K562 (cell line): Measurements from ENCODE around the gene SEMA3A. TPM values are rescaled to one million over a fixed set of nuclear protein-coding genes. Genes with fewer than 3 reads are reported as not detected.

ENCODE experiments used
- ATAC-seq: fragments of 200-7000 bp; cut with Tn5 transposase; 3 replicates; pipeline ENCODE4 v1.9.1; 2020; ENCODE audit warnings: moderate library complexity
- BruUV-seq: library from RNA; stranded (reverse); fragments of 400-500 nt; replicated peaks from 2 replicates; lab custom pipeline; 2021; lab: Mats Ljungman, UMichigan
- CTCF ChIA-PET: fragments of 300-600 bp; formaldehyde crosslinking; extraction: SDS; loops from one replicate; lab custom pipeline; 2021; ENCODE audit warnings: low intra/inter-chr PET ratio; lab: Yijun Ruan, JAX
- POLR2A ChIA-PET: fragments of 300-600, 350-650 bp; sonication (Branson Sonifier 250); formaldehyde crosslinking; extraction: SDS; loops from one replicate; lab custom pipeline; 2021; ENCODE audit warnings: antibody characterized with exemption, inconsistent platforms; lab: Yijun Ruan, JAX
- DNase-seq, 4 experiments: peaks; one replicate each; pipeline versions ENCODE4 v3.0.0 to v3.0.0-alpha.2; 2011 to 2018; ENCODE audit warnings: low spot score in 3 of 4, mixed read lengths in 3 of 4; ENCODE audit errors: extremely low read depth in 1 of 4
- FAIRE-seq: peaks from 2 replicates; lab custom pipeline; 2011; peaks lifted over from hg19 to GRCh38; lab: Jason Lieb, UNC
- H2AFZ ChIP-seq: 2 replicates; pipeline ENCODE4 v1.6.0; 2011; ENCODE audit warnings: low read depth, low read length, control low read depth, inconsistent platforms
- H3K27ac ChIP-seq: fragments of 200-600 bp; 3 replicates; pipeline ENCODE4 v1.8.0; 2011; ENCODE audit warnings: low read depth, mild to moderate bottlenecking, control low read depth, inconsistent platforms, low read length, moderate library complexity, mixed read lengths; ENCODE audit errors: extremely low read depth
- H3K27me3 ChIP-seq, 2 experiments: fragments of 300-600 bp in 1 of 2; 2 replicates in 1 of 2; 3 replicates in 1 of 2; pipeline versions ENCODE4 v1.6.0 to v1.8.0; 2011; ENCODE audit warnings: inconsistent platforms in 2 of 2, low read length in 2 of 2, mild to moderate bottlenecking in 1 of 2, mixed read lengths in 1 of 2, moderate library complexity in 1 of 2; ENCODE audit not compliant: control insufficient read depth in 2 of 2, insufficient read depth in 2 of 2
- H3K36me3 ChIP-seq: fragments of 300-600 bp; 3 replicates; pipeline ENCODE4 v1.8.0; 2011; ENCODE audit warnings: mild to moderate bottlenecking, low read length, inconsistent platforms; ENCODE audit not compliant: control insufficient read depth, insufficient read depth
- H3K4me1 ChIP-seq, 2 experiments: fragments of 200-600 bp in 1 of 2; replicated peaks in 1 of 2; 2 replicates in 1 of 2; 3 replicates in 1 of 2; pipeline versions ENCODE4 v1.5.1 to v1.8.0; 2011; ENCODE audit warnings: inconsistent platforms in 2 of 2, low read length in 2 of 2, mild to moderate bottlenecking in 1 of 2, mixed read lengths in 1 of 2, moderate library complexity in 1 of 2; ENCODE audit not compliant: control insufficient read depth in 2 of 2, insufficient read depth in 2 of 2
- H3K4me2 ChIP-seq: 2 replicates; pipeline ENCODE4 v1.6.1; 2011; ENCODE audit warnings: low read length, control low read depth, inconsistent platforms, mixed read lengths; ENCODE audit not compliant: insufficient read depth
- H3K4me3 ChIP-seq: fragments of 200-600 bp; sonication (generic), shearing (Covaris generic); 2 replicates; pipeline ENCODE4 v1.5.1; 2016; ENCODE audit warnings: control low read depth, inconsistent platforms
- H3K79me2 ChIP-seq: fragments of 200-600 bp; 3 replicates; pipeline ENCODE4 v1.8.0; 2011; ENCODE audit warnings: low read length, inconsistent platforms; ENCODE audit not compliant: control insufficient read depth, insufficient read depth
- H3K9ac ChIP-seq, 2 experiments: 2 replicates each; pipeline versions ENCODE4 v1.6.0 to v1.6.1; 2011; ENCODE audit warnings: low read depth in 2 of 2, low read length in 2 of 2, control low read depth in 1 of 2, inconsistent platforms in 1 of 2, mild to moderate bottlenecking in 1 of 2, mixed read lengths in 1 of 2; ENCODE audit not compliant: insufficient read depth in 1 of 2
- H3K9me1 ChIP-seq: one replicate; pipeline ENCODE4 v1.6.0; 2011; ENCODE audit warnings: inconsistent platforms, mild to moderate bottlenecking, low read length, moderate library complexity; ENCODE audit not compliant: control insufficient read depth, insufficient read depth
- H3K9me3 ChIP-seq: replicated peaks from 2 replicates; pipeline ENCODE4 v1.5.1; 2011; ENCODE audit warnings: low read depth, low read length, inconsistent platforms; ENCODE audit not compliant: control insufficient read depth, insufficient read depth
- H4K20me1 ChIP-seq: replicated peaks from 2 replicates; pipeline ENCODE4 v1.6.1; 2011; ENCODE audit warnings: low read length, inconsistent platforms, mixed read lengths; ENCODE audit not compliant: control insufficient read depth, insufficient read depth
- CBFA2T3 ChIP-seq: fragments of 450-650 bp; IDR thresholded peaks from 2 replicates; pipeline ENCODE4 v1.6.1; 2017
- EP300 ChIP-seq: IDR thresholded peaks from 2 replicates; pipeline ENCODE4 v1.6.1; 2012; ENCODE audit warnings: low read length, improper control_type of control experiment
- EZH2 ChIP-seq: IDR thresholded peaks from 2 replicates; pipeline ENCODE4 v1.6.1; 2012; ENCODE audit warnings: low read depth, mild to moderate bottlenecking, inconsistent platforms, low read length, borderline replicate concordance
- HOXB6 ChIP-seq: fragments of 250-450 bp; sonication (Bioruptor Pico); IDR thresholded peaks from 2 replicates; pipeline ENCODE4 v1.5.1; 2022; ENCODE audit warnings: mild to moderate bottlenecking, borderline replicate concordance
- LEF1 ChIP-seq: fragments of 450-650 bp; IDR thresholded peaks from 2 replicates; pipeline ENCODE4 v1.6.1; 2016; ENCODE audit warnings: mild to moderate bottlenecking
- NUFIP1 ChIP-seq: fragments of 450-650 bp; IDR thresholded peaks from 2 replicates; pipeline ENCODE4 v1.6.1; 2018; ENCODE audit not compliant: partially characterized antibody
- RFX7 ChIP-seq: fragments of 250-450 bp; sonication (Bioruptor Pico); IDR thresholded peaks from 2 replicates; pipeline ENCODE4 v1.5.1; 2021; ENCODE audit warnings: mild to moderate bottlenecking
- TAF15 ChIP-seq: fragments of 200-400 bp; formaldehyde crosslinking; IDR thresholded peaks from 2 replicates; pipeline ENCODE4 v1.6.1; 2017; ENCODE audit warnings: mild to moderate bottlenecking, low read depth, low read length, moderate library complexity
- YY1 ChIP-seq, 3 experiments: IDR thresholded peaks; 2 replicates each; pipeline ENCODE4 v1.6.1; 2011; ENCODE audit warnings: low read length in 2 of 3, mild to moderate bottlenecking in 2 of 3, moderate library complexity in 2 of 3, borderline replicate concordance in 1 of 3, control low read depth in 1 of 3, low read depth in 1 of 3; ENCODE audit not compliant: insufficient read depth in 3 of 3, insufficient replicate concordance in 2 of 3, control insufficient read depth in 1 of 3, insufficient read length in 1 of 3; ENCODE audit errors: extremely low read depth in 1 of 3
- ZBED1 ChIP-seq: IDR thresholded peaks from 2 replicates; pipeline ENCODE4 v1.6.1; 2014
- ZNF41 ChIP-seq: fragments of 250-450 bp; sonication (Bioruptor Pico); conservative IDR thresholded peaks from 2 replicates; pipeline ENCODE4 v1.4.0; 2020; ENCODE audit warnings: mild to moderate bottlenecking
- WGBS: fragments of 100-300 bp; shearing (Covaris generic); methylation state at CpG from one replicate; pipeline ENCODE4 v1.1.6; 2016; ENCODE audit warnings: low coverage, mixed read lengths; ENCODE audit not compliant: insufficient coverage; ENCODE audit errors: missing lambda C conversion rate; 5-methylcytosine and 5-hydroxymethylcytosine counted together
- in situ Hi-C: fragments of 300-500 bp; cut with MboI; formaldehyde crosslinking; loops from 4 replicates; pipeline ENCODE4 v1.15.0; 2018; ENCODE audit warnings: inconsistent platforms, mixed read lengths
- intact Hi-C: fragments of 100-400 bp; cut with micrococcal nuclease; formaldehyde crosslinking; loops from 2 replicates; pipeline ENCODE4 v1.14.2; 2022
- polyA plus RNA-seq, 8 experiments: library from polyadenylated mRNA; depleted of rRNA in 4 of 8; stranded (reverse) in 5 of 8; unstranded in 3 of 8; fragments of >200 nt; fragmentation: Nextera tagmentation in 2 of 8; fragmentation: Illumina TruSeq in 1 of 8; extraction: Ambion mirVana in 2 of 8; extraction: Trizol in 1 of 8; gene quantifications; 2 replicates each; pipeline versions ENCODE4 v1.2.1 to v1.2.3, GENCODE V29; 2011 to 2014; ENCODE audit warnings: inconsistent platforms in 1 of 8, missing spikeins in 1 of 8
- total RNA-seq, 7 experiments: library from RNA; depleted of rRNA in 6 of 7; stranded (reverse); fragments of >200 nt in 6 of 7; fragmentation: Illumina TruSeq in 2 of 7; extraction: Trizol in 2 of 7; gene quantifications; 2 replicates each; pipeline versions ENCODE4 v1.2.1 to v1.2.3, GENCODE V29; 2011 to 2021; ENCODE audit warnings: low replicate concordance in 1 of 7
- TF ChIP-seq, protein P1 (sequence below): fragments of 450-650 bp; formaldehyde crosslinking; IDR thresholded peaks from 2 replicates; pipeline ENCODE4 v1.4.0; 2020; ENCODE audit warnings: mild to moderate bottlenecking, moderate library complexity
- TF ChIP-seq, protein P2 (sequence below): fragments of 450-650 bp; IDR thresholded peaks from 2 replicates; pipeline ENCODE4 v1.6.1; 2017; ENCODE audit warnings: antibody characterized with exemption
- TF ChIP-seq, protein P3 (sequence below), 2 experiments: fragments of 150-350 bp in 1 of 2; IDR thresholded peaks; 2 replicates each; pipeline ENCODE4 v1.6.1; 2012 to 2016; ENCODE audit warnings: low read depth in 2 of 2, low read length in 2 of 2, mild to moderate bottlenecking in 1 of 2, moderate library complexity in 1 of 2
- TF ChIP-seq, protein P4 (sequence below): fragments of 250-450 bp; sonication (Bioruptor Pico); IDR thresholded peaks from 2 replicates; pipeline ENCODE4 v1.6.1; 2021; ENCODE audit warnings: mild to moderate bottlenecking

The SEMA3A gene
- total and polyA plus RNA-seq, 9 of the 15 experiments (the other 6 are each of a cell fraction or from before 2014, with no cell fraction given): 0.36 to 3.0 (median 1.1) TPM

DNA sequence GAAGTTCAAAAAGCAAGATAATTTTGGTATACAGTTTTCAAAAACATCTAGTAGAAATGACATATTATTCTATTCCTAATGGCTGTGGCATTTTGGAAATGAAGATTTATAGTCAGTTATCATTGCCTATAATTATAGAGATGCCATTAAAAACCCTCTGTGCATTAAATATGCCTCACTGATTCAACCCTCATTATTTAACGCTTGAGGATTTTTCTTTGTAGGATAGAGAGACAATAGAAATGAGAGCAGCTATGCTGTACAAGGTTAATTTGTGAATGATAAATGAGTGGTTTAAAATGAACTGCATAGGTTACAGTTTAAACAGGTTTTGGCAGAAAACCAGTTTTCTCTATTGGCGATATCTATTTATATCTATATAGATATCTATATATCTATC is 32.2 kb upstream of the SEMA3A start:
- no peak overlapping the region for H3K27ac ChIP-seq
- H3K79me2 ChIP-seq: no peaks in the 10 kb centered on the region
- no TSS peak for BruUV-seq
- H3K27me3 ChIP-seq: no peaks in the 10 kb centered on the region
- H4K20me1 ChIP-seq: no peaks in the 10 kb centered on the region
- FAIRE-seq: no peak
- intact Hi-C loops (no loop called here), in situ Hi-C loops (no loop called here)
- no peaks in the 10 kb centered on the region for H3K9me1 ChIP-seq
- H3K4me3 ChIP-seq: no peak overlapping the region
- no peak overlapping the region for H3K4me2 ChIP-seq
- DNase-seq: no peak
- ChIA-PET POLR2A (no interaction called here), CTCF (no interaction called here)
- ATAC-seq: no peak
- H3K9ac ChIP-seq: no peak overlapping the region
- H3K9me3 ChIP-seq: no peaks in the 10 kb centered on the region
- 2% methylated on average over 2 of the region's 2 CpGs for WGBS
- H3K4me1 ChIP-seq: no peaks in the 10 kb centered on the region
- H2AFZ ChIP-seq: no peak overlapping the region
- TF ChIP-seq NUFIP1 (no peak), CBFA2T3 (no peak), YY1 (IDR thresholded peaks at IDR 0.05; ENCODE audit: borderline replicate concordance in 1 of 3, control insufficient read depth in 1 of 3, extremely low read depth in 1 of 3, insufficient read depth in 3 of 3, insufficient read length in 1 of 3, insufficient replicate concordance in 2 of 3, low read depth in 1 of 3, low read length in 2 of 3) (no peak), ZBED1 (no peak), ZNF41 (CRISPR knock-in tag) (no peak), HOXB6 (CRISPR knock-in tag) (no peak), TAF15 (no peak), EP300 (no peak), LEF1 (no peak), EZH2 (no peak), RFX7 (CRISPR knock-in tag) (no peak)
- TF ChIP-seq, protein P1, sequence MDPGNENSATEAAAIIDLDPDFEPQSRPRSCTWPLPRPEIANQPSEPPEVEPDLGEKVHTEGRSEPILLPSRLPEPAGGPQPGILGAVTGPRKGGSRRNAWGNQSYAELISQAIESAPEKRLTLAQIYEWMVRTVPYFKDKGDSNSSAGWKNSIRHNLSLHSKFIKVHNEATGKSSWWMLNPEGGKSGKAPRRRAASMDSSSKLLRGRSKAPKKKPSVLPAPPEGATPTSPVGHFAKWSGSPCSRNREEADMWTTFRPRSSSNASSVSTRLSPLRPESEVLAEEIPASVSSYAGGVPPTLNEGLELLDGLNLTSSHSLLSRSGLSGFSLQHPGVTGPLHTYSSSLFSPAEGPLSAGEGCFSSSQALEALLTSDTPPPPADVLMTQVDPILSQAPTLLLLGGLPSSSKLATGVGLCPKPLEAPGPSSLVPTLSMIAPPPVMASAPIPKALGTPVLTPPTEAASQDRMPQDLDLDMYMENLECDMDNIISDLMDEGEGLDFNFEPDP (CRISPR knock-in tag): no peak
- TF ChIP-seq, protein P2, sequence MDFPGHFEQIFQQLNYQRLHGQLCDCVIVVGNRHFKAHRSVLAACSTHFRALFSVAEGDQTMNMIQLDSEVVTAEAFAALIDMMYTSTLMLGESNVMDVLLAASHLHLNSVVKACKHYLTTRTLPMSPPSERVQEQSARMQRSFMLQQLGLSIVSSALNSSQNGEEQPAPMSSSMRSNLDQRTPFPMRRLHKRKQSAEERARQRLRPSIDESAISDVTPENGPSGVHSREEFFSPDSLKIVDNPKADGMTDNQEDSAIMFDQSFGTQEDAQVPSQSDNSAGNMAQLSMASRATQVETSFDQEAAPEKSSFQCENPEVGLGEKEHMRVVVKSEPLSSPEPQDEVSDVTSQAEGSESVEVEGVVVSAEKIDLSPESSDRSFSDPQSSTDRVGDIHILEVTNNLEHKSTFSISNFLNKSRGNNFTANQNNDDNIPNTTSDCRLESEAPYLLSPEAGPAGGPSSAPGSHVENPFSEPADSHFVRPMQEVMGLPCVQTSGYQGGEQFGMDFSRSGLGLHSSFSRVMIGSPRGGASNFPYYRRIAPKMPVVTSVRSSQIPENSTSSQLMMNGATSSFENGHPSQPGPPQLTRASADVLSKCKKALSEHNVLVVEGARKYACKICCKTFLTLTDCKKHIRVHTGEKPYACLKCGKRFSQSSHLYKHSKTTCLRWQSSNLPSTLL: no peak
- TF ChIP-seq, protein P3, sequence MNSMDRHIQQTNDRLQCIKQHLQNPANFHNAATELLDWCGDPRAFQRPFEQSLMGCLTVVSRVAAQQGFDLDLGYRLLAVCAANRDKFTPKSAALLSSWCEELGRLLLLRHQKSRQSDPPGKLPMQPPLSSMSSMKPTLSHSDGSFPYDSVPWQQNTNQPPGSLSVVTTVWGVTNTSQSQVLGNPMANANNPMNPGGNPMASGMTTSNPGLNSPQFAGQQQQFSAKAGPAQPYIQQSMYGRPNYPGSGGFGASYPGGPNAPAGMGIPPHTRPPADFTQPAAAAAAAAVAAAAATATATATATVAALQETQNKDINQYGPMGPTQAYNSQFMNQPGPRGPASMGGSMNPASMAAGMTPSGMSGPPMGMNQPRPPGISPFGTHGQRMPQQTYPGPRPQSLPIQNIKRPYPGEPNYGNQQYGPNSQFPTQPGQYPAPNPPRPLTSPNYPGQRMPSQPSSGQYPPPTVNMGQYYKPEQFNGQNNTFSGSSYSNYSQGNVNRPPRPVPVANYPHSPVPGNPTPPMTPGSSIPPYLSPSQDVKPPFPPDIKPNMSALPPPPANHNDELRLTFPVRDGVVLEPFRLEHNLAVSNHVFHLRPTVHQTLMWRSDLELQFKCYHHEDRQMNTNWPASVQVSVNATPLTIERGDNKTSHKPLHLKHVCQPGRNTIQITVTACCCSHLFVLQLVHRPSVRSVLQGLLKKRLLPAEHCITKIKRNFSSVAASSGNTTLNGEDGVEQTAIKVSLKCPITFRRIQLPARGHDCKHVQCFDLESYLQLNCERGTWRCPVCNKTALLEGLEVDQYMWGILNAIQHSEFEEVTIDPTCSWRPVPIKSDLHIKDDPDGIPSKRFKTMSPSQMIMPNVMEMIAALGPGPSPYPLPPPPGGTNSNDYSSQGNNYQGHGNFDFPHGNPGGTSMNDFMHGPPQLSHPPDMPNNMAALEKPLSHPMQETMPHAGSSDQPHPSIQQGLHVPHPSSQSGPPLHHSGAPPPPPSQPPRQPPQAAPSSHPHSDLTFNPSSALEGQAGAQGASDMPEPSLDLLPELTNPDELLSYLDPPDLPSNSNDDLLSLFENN (IDR thresholded peaks at IDR 0.05; ENCODE audit: low read depth in 2 of 2, low read length in 2 of 2): no peak
- TF ChIP-seq, protein P4, sequence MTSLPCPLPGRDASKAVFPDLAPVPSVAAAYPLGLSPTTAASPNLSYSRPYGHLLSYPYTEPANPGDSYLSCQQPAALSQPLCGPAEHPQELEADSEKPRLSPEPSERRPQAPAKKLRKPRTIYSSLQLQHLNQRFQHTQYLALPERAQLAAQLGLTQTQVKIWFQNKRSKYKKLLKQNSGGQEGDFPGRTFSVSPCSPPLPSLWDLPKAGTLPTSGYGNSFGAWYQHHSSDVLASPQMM (CRISPR knock-in tag): no peak
- no peaks in the 10 kb centered on the region for H3K36me3 ChIP-seq
